Rectal smooth muscle tissue (tissue), 1 donor: Measurements from ENCODE around the gene VWA1.
"Not testable (repeated sequence)": the region's sequence is repeated elsewhere in the genome, so short reads cannot be mapped to it uniquely, and the experiment has no call there.

Source experiments
- H3K27ac ChIP-seq: one replicate; pipeline ENCODE4 v1.7.0; 2013; ENCODE audit warnings: low read depth, low read length, inconsistent platforms
- H3K27me3 ChIP-seq: one replicate; pipeline ENCODE4 v1.7.0; 2013; ENCODE audit warnings: low read length; ENCODE audit not compliant: control insufficient read depth, insufficient read depth
- H3K36me3 ChIP-seq: one replicate; pipeline ENCODE4 v1.7.0; 2013; ENCODE audit warnings: low read length; ENCODE audit not compliant: control insufficient read depth, insufficient read depth
- H3K4me1 ChIP-seq: one replicate; pipeline ENCODE4 v1.7.0; 2013; ENCODE audit warnings: low read length; ENCODE audit not compliant: control insufficient read depth, insufficient read depth
- H3K4me3 ChIP-seq: one replicate; pipeline ENCODE4 v1.7.0; 2013; ENCODE audit warnings: low read length
- H3K9ac ChIP-seq: one replicate; pipeline ENCODE4 v1.7.0; 2013; ENCODE audit warnings: low read length

VWA1 gene

GRCh38 chr1:1451696-1452364 lies 16.3 kb downstream of the VWA1 start:
- H3K27me3 ChIP-seq = no peaks in the 10 kb centered on the region
- no peak overlapping the region for H3K9ac ChIP-seq
- H3K4me3 ChIP-seq = no peak overlapping the region
- no peak overlapping the region for H3K27ac ChIP-seq
- no peaks in the 10 kb centered on the region for H3K36me3 ChIP-seq
- H3K4me1 ChIP-seq = no peaks in the 10 kb centered on the region

- H3K4me3 ChIP-seq, H3K27ac ChIP-seq, H3K36me3 ChIP-seq, H3K27me3 ChIP-seq, H3K9ac ChIP-seq, H3K4me1 ChIP-seq: not testable (repeated sequence)
Measured at GRCh38 chr1:1452365-1452739, 16.9 kb downstream of the VWA1 start.

GRCh38 chr1:1452882-1453281 lies 17.4 kb downstream of the VWA1 start:
- Histone ChIP-seq H3K9ac (no peak overlapping the region), H3K27ac (no peak overlapping the region), H3K36me3 (no peaks in the 10 kb centered on the region), H3K27me3 (no peaks in the 10 kb centered on the region), H3K4me3 (no peak overlapping the region), H3K4me1 (no peaks in the 10 kb centered on the region)

GRCh38 chr1:1454286-1455056 lies 19.0 kb downstream of the VWA1 start:
- H3K4me3 ChIP-seq, H3K27me3 ChIP-seq, H3K36me3 ChIP-seq, H3K4me1 ChIP-seq, H3K9ac ChIP-seq, H3K27ac ChIP-seq: not testable (repeated sequence)

GRCh38 chr1:1455366-1455884 lies 19.9 kb downstream of the VWA1 start:
- Histone ChIP-seq H3K4me1 (no peaks in the 10 kb centered on the region), H3K27ac (no peak overlapping the region), H3K36me3 (no peaks in the 10 kb centered on the region), H3K9ac (no peak overlapping the region), H3K4me3 (no peak overlapping the region), H3K27me3 (no peaks in the 10 kb centered on the region)

- H3K27me3 ChIP-seq, H3K4me1 ChIP-seq: not testable (repeated sequence)
Measured at GRCh38 chr1:1455934-1456333, 20.4 kb downstream of the VWA1 start.

GRCh38 chr1:1456683-1457255 lies 21.3 kb downstream of the VWA1 start:
- not testable (repeated sequence) for H3K27ac ChIP-seq, H3K9ac ChIP-seq, H3K4me3 ChIP-seq, H3K27me3 ChIP-seq, H3K36me3 ChIP-seq, H3K4me1 ChIP-seq

More at GRCh38 chr1:1455934-1456333, 20.4 kb downstream of the VWA1 start:
- not testable (repeated sequence) for H3K4me3 ChIP-seq, H3K9ac ChIP-seq, H3K36me3 ChIP-seq, H3K27ac ChIP-seq

GRCh38 chr1:1459156-1459555 lies 23.7 kb downstream of the VWA1 start:
- H3K9ac ChIP-seq, H3K36me3 ChIP-seq, H3K27me3 ChIP-seq, H3K27ac ChIP-seq, H3K4me1 ChIP-seq, H3K4me3 ChIP-seq: not testable (repeated sequence)

GRCh38 chr1:1459711-1460110 lies 24.2 kb downstream of the VWA1 start:
- not testable (repeated sequence) for H3K27me3 ChIP-seq, H3K27ac ChIP-seq, H3K9ac ChIP-seq, H3K4me1 ChIP-seq, H3K4me3 ChIP-seq, H3K36me3 ChIP-seq

- Histone ChIP-seq H3K27me3 (no peaks in the 10 kb centered on the region), H3K4me3 (no peak overlapping the region), H3K4me1 (no peaks in the 10 kb centered on the region), H3K36me3 (no peaks in the 10 kb centered on the region), H3K9ac (no peak overlapping the region), H3K27ac (no peak overlapping the region)
Measured at GRCh38 chr1:1460540-1461130, 25.1 kb downstream of the VWA1 start.

- no peaks in the 10 kb centered on the region for H3K27me3 ChIP-seq
- no peaks in the 10 kb centered on the region for H3K4me1 ChIP-seq
- H3K36me3 ChIP-seq = no peaks in the 10 kb centered on the region
- H3K9ac ChIP-seq = no peak overlapping the region
- no peak overlapping the region for H3K27ac ChIP-seq
- H3K4me3 ChIP-seq = no peak overlapping the region
Measured at GRCh38 chr1:1461721-1462317, 26.3 kb downstream of the VWA1 start.

- Histone ChIP-seq H3K27ac (no peak overlapping the region), H3K27me3 (no peaks in the 10 kb centered on the region), H3K9ac (no peak overlapping the region), H3K4me1 (no peaks in the 10 kb centered on the region), H3K4me3 (no peak overlapping the region), H3K36me3 (no peaks in the 10 kb centered on the region)
Measured at GRCh38 chr1:1462318-1462966, 27.0 kb downstream of the VWA1 start.
